Ovary (tissue), 9 donors: Measurements from ENCODE around the gene TPBG. TPM values are rescaled to one million over a fixed set of nuclear protein-coding genes. Genes with fewer than 3 reads are reported as not detected.
A peak's percentile ranks its signal among the peaks of the same experiment; 100 is the strongest.

Source experiments
- DNase-seq, 5 donors: peaks; one replicate each; pipeline ENCODE4 v3.0.0-alpha.2; 2019 to 2020
- H3K27ac ChIP-seq, 2 donors: fragments of 200-600 bp; one replicate each; pipeline versions ENCODE4 v1.5.1 to v1.8.0; 2019 to 2022
- H3K27me3 ChIP-seq: fragments of 200-600 bp; one replicate; pipeline ENCODE4 v1.8.0; 2022
- H3K36me3 ChIP-seq: fragments of 200-600 bp; sonication (generic); one replicate; pipeline ENCODE4 v1.5.1; 2019
- H3K4me1 ChIP-seq: one replicate; pipeline ENCODE4 v1.8.1; 2013; ENCODE audit warnings: mild to moderate bottlenecking, moderate library complexity; ENCODE audit not compliant: insufficient read depth
- H3K4me3 ChIP-seq: fragments of 200-600 bp; sonication (generic); one replicate; pipeline ENCODE4 v1.5.1; 2017
- H3K9me3 ChIP-seq, 2 donors: fragments of 200-600 bp in 1 of 2; sonication (generic) in 1 of 2; one replicate each; pipeline versions ENCODE4 v1.5.1 to v1.8.1; 2013 to 2019; ENCODE audit warnings: mild to moderate bottlenecking in 1 of 2, moderate library complexity in 1 of 2
- CTCF ChIP-seq, 3 donors: fragments of 450-650 bp in 2 of 3; fragments of 200-600 bp in 1 of 3; IDR thresholded peaks; one replicate each; pipeline versions ENCODE4 v1.5.1 to v1.8.0; 2016 to 2022; ENCODE audit warnings: antibody characterized with exemption in 3 of 3, mild to moderate bottlenecking in 1 of 3
- EP300 ChIP-seq: sonication (generic); formaldehyde crosslinking; IDR thresholded peaks from one replicate; pipeline ENCODE4 v1.6.1; 2017; ENCODE audit warnings: antibody characterized with exemption
- POLR2A ChIP-seq: fragments of 450-650 bp; IDR thresholded peaks from one replicate; pipeline ENCODE4 v1.6.1; 2017; ENCODE audit warnings: antibody characterized with exemption, mild to moderate bottlenecking, moderate library complexity
- WGBS, 3 donors: extraction: QIAGEN DNeasy Blood & Tissue Kit in 1 of 3; methylation state at CpG; one replicate each; pipeline versions ENCODE4 v1.1.5 to v1.1.7; 2013 to 2017; 5-methylcytosine and 5-hydroxymethylcytosine counted together
- intact Hi-C, 4 donors: fragments of 100-400 bp; cut with DNase I; formaldehyde crosslinking; loops; one replicate each; pipeline versions ENCODE4 v1.11.0 to v1.15.1; 2022 to 2023
- polyA plus RNA-seq, 2 donors: library from polyadenylated mRNA; stranded (reverse); fragments of 200-250 nt in 1 of 2; fragments of 350-450 nt in 1 of 2; fragmentation: Illumina TruSeq in 1 of 2; extraction: RNeasy Lipid Tissue Mini Kit (QIAGEN cat#74804) in 1 of 2; gene quantifications; one replicate each; pipeline ENCODE4 v1.2.3, GENCODE V29; 2013 to 2014
- total RNA-seq, 7 donors: library from RNA; depleted of rRNA in 2 of 7; stranded (reverse); fragments of >200 nt in 2 of 7; fragmentation: NEBNext Ultra II Directional in 3 of 7; extraction: Animal tissue kit (Norgen Biotek cat#: 25700) in 3 of 7; gene quantifications; one replicate each; pipeline versions ENCODE4 v1.1.0 to v1.2.4, GENCODE V29; 2016 to 2023
- donor health status: DM: no; HTN: no; CAD: no; lungs with moderate emphysema.
- donor health status: DM: no; HTN: no; CAD: no.
- donor health status: Bipolar disorder and iron deficiency.
- donor health status: DM: yes; HTN: yes; CAD: no.
- donor health status: DM: no; HTN: no; CAD: no.
- donor health status: DM: yes; HTN: yes; CAD: no.

Gene TPBG
- total and polyA plus RNA-seq, 9 donors = 3.8 to 34.7 (median 5.5) TPM

GRCh38 chr6:82362878-82363427 lies 664 bp upstream of the TPBG start:
- Histone ChIP-seq H3K36me3 (no peaks in the 10 kb centered on the region), H3K27me3 (no peaks in the 10 kb centered on the region), H3K4me1 (peaks cover 3% of the 10 kb centered on the region), H3K4me3 (peak overlapping the region; percentile 54), H3K9me3 (no peaks in the 10 kb centered on the region), H3K27ac (no peak overlapping the region)
- WGBS, 3 donors = 1% methylated on average over 13 of the region's 13 CpGs
- intact Hi-C loops = no loop called here
- DNase-seq = no peak
- TF ChIP-seq POLR2A (no peak), EP300 (no peak), CTCF (IDR thresholded peaks at IDR 0.05) (no peak)

GRCh38 chr6:82364087-82365015 lies 734 bp downstream of the TPBG start:
- intact Hi-C loops = no loop called here
- peak; percentile 29 to 58 (median 49) for DNase-seq

GRCh38 chr6:82365016-82365795 lies 1.6 kb downstream of the TPBG start:
- intact Hi-C loops = no loop called here
- H3K4me1 ChIP-seq = peaks cover 3% of the 10 kb centered on the region
- H3K27ac ChIP-seq = no peak overlapping the region
- peak in 3 of 5 donors; percentile 17 to 40 (median 38) for DNase-seq
- H3K9me3 ChIP-seq = no peaks in the 10 kb centered on the region
- WGBS, 3 donors = 7 to 22% (median 12%) methylated on average over 43 to 67 of the region's 67 CpGs
- H3K27me3 ChIP-seq = no peaks in the 10 kb centered on the region
- H3K4me3 ChIP-seq = peak overlapping the region; percentile 54
- no peaks in the 10 kb centered on the region for H3K36me3 ChIP-seq
- TF ChIP-seq EP300 (no peak), CTCF (IDR thresholded peaks at IDR 0.05) (no peak), POLR2A (no peak)

More at GRCh38 chr6:82364087-82365015, 734 bp downstream of the TPBG start:
- Histone ChIP-seq H3K4me1 (peaks cover 3% of the 10 kb centered on the region), H3K9me3 (no peaks in the 10 kb centered on the region), H3K4me3 (peak overlapping the region; percentile 54), H3K27me3 (no peaks in the 10 kb centered on the region), H3K36me3 (no peaks in the 10 kb centered on the region), H3K27ac (peak overlapping the region in 1 of 2 donors; percentile 35)
- WGBS, 3 donors = 0% methylated on average over 81 to 88 of the region's 88 CpGs
- TF ChIP-seq POLR2A (no peak), EP300 (no peak), CTCF (IDR thresholded peaks at IDR 0.05) (no peak)

GRCh38 chr6:82367704-82368103 lies 4.1 kb downstream of the TPBG start:
- H3K27ac ChIP-seq = no peak overlapping the region
- H3K4me3 ChIP-seq = no peak overlapping the region
- H3K27me3 ChIP-seq = no peaks in the 10 kb centered on the region
- H3K4me1 ChIP-seq = peaks cover 3% of the 10 kb centered on the region
- no peak for TF ChIP-seq CTCF (IDR thresholded peaks at IDR 0.05)
- TF ChIP-seq EP300 = no peak
- no peak for TF ChIP-seq POLR2A
- no peaks in the 10 kb centered on the region for H3K9me3 ChIP-seq
- DNase-seq = no peak
- H3K36me3 ChIP-seq = no peaks in the 10 kb centered on the region
- intact Hi-C loops = no loop called here
